ENCODE results near the gene MICAL2. TPM values are rescaled to one million over a fixed set of nuclear protein-coding genes. Genes with fewer than 3 reads are reported as not detected.

Gene MICAL2
- polyA plus RNA-seq, 3 donors: 5.7 to 7.5 (median 6.0) TPM

- DNase-seq: no peak
Observed at GRCh38 chr11:12150831-12151382, 40.5 kb downstream of the MICAL2 start.

- no peak for DNase-seq
Observed at GRCh38 chr11:12152321-12152720, 41.9 kb downstream of the MICAL2 start.

GRCh38 chr11:12154871-12155668, 44.7 kb downstream of the MICAL2 start:
- DNase-seq: no peak

- DNase-seq: no peak
Observed at GRCh38 chr11:12155696-12156095, 45.3 kb downstream of the MICAL2 start.

- no peak for DNase-seq
Observed at GRCh38 chr11:12156301-12157140, 46.1 kb downstream of the MICAL2 start.

- no peak for DNase-seq
Observed at GRCh38 chr11:12157241-12157661, 46.9 kb downstream of the MICAL2 start.

- no peak for DNase-seq
Observed at GRCh38 chr11:12158909-12159308, 48.5 kb downstream of the MICAL2 start.

- peak; percentile 61 for DNase-seq
Observed at GRCh38 chr11:12159351-12160099, 49.1 kb downstream of the MICAL2 start.

- DNase-seq: no peak
Observed at GRCh38 chr11:12160231-12160630, 49.8 kb downstream of the MICAL2 start.

- DNase-seq: no peak
Observed at GRCh38 chr11:12160680-12161079, 50.3 kb downstream of the MICAL2 start.

GRCh38 chr11:12161137-12161536, 50.7 kb downstream of the MICAL2 start:
- DNase-seq: no peak

GRCh38 chr11:12161603-12162350, 51.4 kb downstream of the MICAL2 start:
- no peak for DNase-seq

GRCh38 chr11:12162652-12163051, 52.3 kb downstream of the MICAL2 start:
- no peak for DNase-seq

GRCh38 chr11:12163181-12163941, 53.0 kb downstream of the MICAL2 start:
- no peak for DNase-seq

GRCh38 chr11:12164061-12165014, 53.9 kb downstream of the MICAL2 start:
- no peak for DNase-seq

GRCh38 chr11:12165237-12165875, 55.0 kb downstream of the MICAL2 start:
- DNase-seq: no peak

- DNase-seq: no peak
Observed at GRCh38 chr11:12166299-12167060, 56.1 kb downstream of the MICAL2 start.
